Measurements from ENCODE around the gene HOXC9.

DNA sequence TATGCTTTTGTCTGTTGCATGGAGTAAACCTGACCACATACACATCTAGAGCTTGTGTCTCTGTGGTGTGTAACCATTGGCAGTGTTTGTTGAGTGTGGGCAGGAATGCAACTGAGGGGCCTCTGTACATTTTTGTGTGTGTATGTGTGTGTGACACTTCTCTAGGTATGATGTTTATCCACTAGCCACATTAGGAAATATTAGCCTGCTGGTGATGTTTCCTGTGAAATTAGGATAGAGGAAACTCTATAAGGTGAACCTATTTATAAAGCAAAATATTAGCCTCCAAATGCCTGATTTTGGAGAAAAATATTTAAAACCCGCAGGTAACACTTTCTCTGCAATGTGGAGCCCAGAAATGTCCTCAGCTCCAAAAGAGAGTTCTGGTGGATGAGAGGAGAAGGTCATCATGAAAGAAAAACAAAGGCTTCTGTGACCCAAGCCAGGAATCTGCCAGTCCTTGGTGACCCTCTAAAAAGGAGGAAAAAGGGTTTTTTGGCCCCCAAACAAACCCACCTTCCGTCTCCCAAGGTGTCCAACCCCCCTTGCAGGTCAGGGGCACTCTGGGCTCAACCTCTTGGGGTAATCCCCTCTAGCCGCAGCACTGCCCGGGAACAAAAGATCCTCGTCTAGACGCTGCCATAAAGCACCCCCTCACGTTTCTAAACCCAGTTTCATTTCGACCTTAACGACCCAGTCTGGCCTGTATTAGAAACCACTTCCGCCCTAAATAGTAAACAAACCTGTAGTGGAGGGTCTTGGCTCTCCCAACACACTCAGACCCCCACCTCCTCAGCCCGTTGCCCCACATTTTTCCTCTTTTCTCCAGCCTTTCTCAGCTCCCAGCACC is 22.1 kb upstream of the HOXC9 start:
- TF ChIP-seq, protein P1, sequence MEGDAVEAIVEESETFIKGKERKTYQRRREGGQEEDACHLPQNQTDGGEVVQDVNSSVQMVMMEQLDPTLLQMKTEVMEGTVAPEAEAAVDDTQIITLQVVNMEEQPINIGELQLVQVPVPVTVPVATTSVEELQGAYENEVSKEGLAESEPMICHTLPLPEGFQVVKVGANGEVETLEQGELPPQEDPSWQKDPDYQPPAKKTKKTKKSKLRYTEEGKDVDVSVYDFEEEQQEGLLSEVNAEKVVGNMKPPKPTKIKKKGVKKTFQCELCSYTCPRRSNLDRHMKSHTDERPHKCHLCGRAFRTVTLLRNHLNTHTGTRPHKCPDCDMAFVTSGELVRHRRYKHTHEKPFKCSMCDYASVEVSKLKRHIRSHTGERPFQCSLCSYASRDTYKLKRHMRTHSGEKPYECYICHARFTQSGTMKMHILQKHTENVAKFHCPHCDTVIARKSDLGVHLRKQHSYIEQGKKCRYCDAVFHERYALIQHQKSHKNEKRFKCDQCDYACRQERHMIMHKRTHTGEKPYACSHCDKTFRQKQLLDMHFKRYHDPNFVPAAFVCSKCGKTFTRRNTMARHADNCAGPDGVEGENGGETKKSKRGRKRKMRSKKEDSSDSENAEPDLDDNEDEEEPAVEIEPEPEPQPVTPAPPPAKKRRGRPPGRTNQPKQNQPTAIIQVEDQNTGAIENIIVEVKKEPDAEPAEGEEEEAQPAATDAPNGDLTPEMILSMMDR (conservative IDR thresholded peaks at IDR 0.05; ENCODE audit: low read length): no peak
- TF ChIP-seq EZH2phosphoT487 (IDR thresholded peaks at IDR 0.05; ENCODE audit: borderline replicate concordance): no peak

All from Loucy (cell line).